Psoas muscle (tissue), 8 donors: ENCODE measurements around the gene CYP4B1. TPM values are rescaled to one million over a fixed set of nuclear protein-coding genes. Genes with fewer than 3 reads are reported as not detected.

Source experiments
- ATAC-seq, 4 donors: fragments of 200-7000 bp; cut with Tn5 transposase; one replicate each; pipeline ENCODE4 v1.9.1; 2020; ENCODE audit warnings: moderate library complexity in 3 of 4, mild to moderate bottlenecking in 2 of 4
- DNase-seq, 2 donors: peaks; one replicate each; pipeline ENCODE4 v3.0.0-alpha.2; 2020
- H3K27ac ChIP-seq: fragments of 200-600 bp; one replicate; pipeline ENCODE4 v1.8.0; 2022
- H3K27me3 ChIP-seq, 3 donors: fragments of 200-600 bp in 1 of 3; one replicate each; pipeline versions ENCODE4 v1.6.1 to v1.8.0; 2013 to 2022; ENCODE audit warnings: low read length in 2 of 3, mild to moderate bottlenecking in 2 of 3, moderate library complexity in 1 of 3; ENCODE audit not compliant: insufficient read depth in 3 of 3
- H3K36me3 ChIP-seq, 2 donors: fragments of 200-600 bp in 1 of 2; one replicate each; pipeline versions ENCODE4 v1.6.1 to v1.8.0; 2013 to 2022; ENCODE audit warnings: low read depth in 1 of 2, mild to moderate bottlenecking in 1 of 2, moderate library complexity in 1 of 2; ENCODE audit not compliant: insufficient read depth in 1 of 2
- H3K4me1 ChIP-seq: fragments of 200-600 bp; one replicate; pipeline ENCODE4 v1.8.0; 2022
- H3K4me3 ChIP-seq: fragments of 200-600 bp; one replicate; pipeline ENCODE4 v1.8.0; 2022; ENCODE audit warnings: mild to moderate bottlenecking
- H3K9me3 ChIP-seq: fragments of 200-600 bp; one replicate; pipeline ENCODE4 v1.8.0; 2022
- CTCF ChIP-seq: fragments of 200-600 bp; IDR thresholded peaks from one replicate; pipeline ENCODE4 v1.8.0; 2022; ENCODE audit warnings: antibody characterized with exemption
- WGBS, 3 donors: extraction: QIAGEN DNeasy Blood & Tissue Kit; methylation state at CpG; one replicate each; pipeline versions ENCODE4 v1.1.6 to v1.1.7; 2013; 5-methylcytosine and 5-hydroxymethylcytosine counted together
- intact Hi-C, 2 donors: fragments of 100-400 bp; cut with DNase I; formaldehyde crosslinking; loops; one replicate each; pipeline versions ENCODE4 v1.11.0 to v1.14.2; 2022
- polyA plus RNA-seq, 3 donors: library from polyadenylated mRNA; stranded (reverse); fragments of 200-250 nt; gene quantifications; one replicate each; pipeline ENCODE4 v1.2.3, GENCODE V29; 2013
- total RNA-seq, 4 donors: library from RNA; stranded (reverse); fragmentation: NEBNext Ultra II Directional in 2 of 4; extraction: Animal tissue kit (Norgen Biotek cat#: 25700) in 2 of 4; gene quantifications; one replicate each; pipeline versions ENCODE4 v1.2.1 to v1.2.4, GENCODE V29; 2021 to 2023
- donor health status: healthy with polysubstance abuse.
- donor health status: DM: no; HTN: no; CAD: no; lungs with moderate emphysema.
- donor health status: Bipolar disorder and iron deficiency.
- donor health status: healthy.
- donor health status: DM: yes; HTN: yes; CAD: no.
- donor health status: DM: no; HTN: no; CAD: no.
- donor health status: DM: no; HTN: no; CAD: no.
- donor health status: DM: yes; HTN: yes; CAD: no.

Gene CYP4B1
- total and polyA plus RNA-seq, 7 donors, result 0.15 to 37.4 (median 21.9) TPM

GRCh38 chr1:46807046-46807972, 8.5 kb downstream of the CYP4B1 start:
- Histone ChIP-seq H3K27me3 (no peaks in the 10 kb centered on the region), H3K4me1 (peaks cover 12% of the 10 kb centered on the region), H3K4me3 (no peak overlapping the region), H3K9me3 (no peaks in the 10 kb centered on the region), H3K27ac (peak overlapping the region; percentile 52), H3K36me3 (no peaks in the 10 kb centered on the region)
- TF ChIP-seq CTCF, result no peak
- intact Hi-C loops, result no loop called here
- DNase-seq (no peak), ATAC-seq (peak in 2 of 4 donors; percentile 12 to 16)
- WGBS, 3 donors, result 57 to 67% (median 61%) methylated on average over 7 of the region's 7 CpGs

GRCh38 chr1:46809071-46809470, 10.2 kb downstream of the CYP4B1 start:
- intact Hi-C loops, result no loop called here
- H3K4me3 ChIP-seq, result no peak overlapping the region
- H3K9me3 ChIP-seq, result no peaks in the 10 kb centered on the region
- ATAC-seq, result no peak
- no peak overlapping the region for H3K27ac ChIP-seq
- H3K36me3 ChIP-seq, result peaks cover 0 to 3% of the 10 kb centered on the region in 2 donors
- WGBS, 3 donors, result 88 to 95% (median 92%) methylated on average over 1 of the region's 1 CpG
- peaks cover 12% of the 10 kb centered on the region for H3K4me1 ChIP-seq
- H3K27me3 ChIP-seq, result no peaks in the 10 kb centered on the region
- no peak for DNase-seq
- no peak for TF ChIP-seq CTCF

- intact Hi-C loops, result no loop called here
Observed at GRCh38 chr1:46809904-46810303, 11.1 kb downstream of the CYP4B1 start.

GRCh38 chr1:46810596-46810995, 11.8 kb downstream of the CYP4B1 start:
- TF ChIP-seq CTCF, result no peak
- DNase-seq (no peak), ATAC-seq (no peak)
- Histone ChIP-seq H3K27me3 (no peaks in the 10 kb centered on the region), H3K4me3 (no peak overlapping the region), H3K9me3 (no peaks in the 10 kb centered on the region), H3K36me3 (peaks cover 0 to 3% of the 10 kb centered on the region in 2 donors), H3K4me1 (peaks cover 5% of the 10 kb centered on the region), H3K27ac (no peak overlapping the region)
- intact Hi-C loops, result no loop called here
- 72 to 78% (median 75%) methylated on average over 5 of the region's 5 CpGs for WGBS, 3 donors

More at GRCh38 chr1:46809904-46810303, 11.1 kb downstream of the CYP4B1 start:
- no peak for DNase-seq
- H3K4me3 ChIP-seq, result no peak overlapping the region
- H3K36me3 ChIP-seq, result peaks cover 0 to 3% of the 10 kb centered on the region in 2 donors
- ATAC-seq, result no peak
- no peaks in the 10 kb centered on the region for H3K9me3 ChIP-seq
- TF ChIP-seq CTCF, result no peak
- peaks cover 12% of the 10 kb centered on the region for H3K4me1 ChIP-seq
- no peaks in the 10 kb centered on the region for H3K27me3 ChIP-seq
- 79 to 95% (median 94%) methylated on average over 3 of the region's 3 CpGs for WGBS, 3 donors
- no peak overlapping the region for H3K27ac ChIP-seq
